Measurements from ENCODE around the gene KCND2. TPM values are rescaled to one million over a fixed set of nuclear protein-coding genes. Genes with fewer than 3 reads are reported as not detected.

Gene KCND2
- total RNA-seq, 4 donors from 2014 or later, result 0.89 to 2.1 (median 1.4) TPM

DNA sequence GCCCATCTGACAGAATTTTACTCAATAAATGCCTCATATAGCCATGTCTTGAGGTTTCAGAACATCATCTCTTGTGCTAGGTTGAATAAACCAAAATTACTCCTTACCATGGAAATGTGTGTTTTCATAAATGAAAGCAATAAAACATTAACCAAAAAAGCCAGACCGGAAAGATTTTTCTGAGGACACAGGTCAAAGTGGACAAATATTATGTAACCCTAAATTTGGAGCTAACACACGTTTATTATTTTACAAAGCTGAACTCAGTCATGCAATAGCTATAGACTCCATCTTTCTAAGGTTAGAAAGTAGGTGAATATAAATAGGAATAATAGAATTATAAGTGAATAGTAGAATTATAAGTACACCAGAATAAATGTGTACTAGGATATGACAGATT is 315.9 kb downstream of the KCND2 start:
- no peaks in the 10 kb centered on the region for H3K4me1 ChIP-seq
- TF ChIP-seq POLR2A (IDR thresholded peaks at IDR 0.05), result no peak
- TF ChIP-seq, protein P1, sequence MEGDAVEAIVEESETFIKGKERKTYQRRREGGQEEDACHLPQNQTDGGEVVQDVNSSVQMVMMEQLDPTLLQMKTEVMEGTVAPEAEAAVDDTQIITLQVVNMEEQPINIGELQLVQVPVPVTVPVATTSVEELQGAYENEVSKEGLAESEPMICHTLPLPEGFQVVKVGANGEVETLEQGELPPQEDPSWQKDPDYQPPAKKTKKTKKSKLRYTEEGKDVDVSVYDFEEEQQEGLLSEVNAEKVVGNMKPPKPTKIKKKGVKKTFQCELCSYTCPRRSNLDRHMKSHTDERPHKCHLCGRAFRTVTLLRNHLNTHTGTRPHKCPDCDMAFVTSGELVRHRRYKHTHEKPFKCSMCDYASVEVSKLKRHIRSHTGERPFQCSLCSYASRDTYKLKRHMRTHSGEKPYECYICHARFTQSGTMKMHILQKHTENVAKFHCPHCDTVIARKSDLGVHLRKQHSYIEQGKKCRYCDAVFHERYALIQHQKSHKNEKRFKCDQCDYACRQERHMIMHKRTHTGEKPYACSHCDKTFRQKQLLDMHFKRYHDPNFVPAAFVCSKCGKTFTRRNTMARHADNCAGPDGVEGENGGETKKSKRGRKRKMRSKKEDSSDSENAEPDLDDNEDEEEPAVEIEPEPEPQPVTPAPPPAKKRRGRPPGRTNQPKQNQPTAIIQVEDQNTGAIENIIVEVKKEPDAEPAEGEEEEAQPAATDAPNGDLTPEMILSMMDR (IDR thresholded peaks at IDR 0.05), result no peak
- H3K27me3 ChIP-seq, result no peaks in the 10 kb centered on the region
- H3K27ac ChIP-seq, result no peak overlapping the region
- intact Hi-C loops (cut with DNase I), result no loop called here
- H3K36me3 ChIP-seq, result no peaks in the 10 kb centered on the region
- no peaks in the 10 kb centered on the region for H3K9me3 ChIP-seq
- no peak for DNase-seq
- 74 to 75% methylated on average over 2 of the region's 2 CpGs for WGBS, 2 donors
- no peak overlapping the region for H3K4me3 ChIP-seq (replicated peaks in 1 of 3)

DNA sequence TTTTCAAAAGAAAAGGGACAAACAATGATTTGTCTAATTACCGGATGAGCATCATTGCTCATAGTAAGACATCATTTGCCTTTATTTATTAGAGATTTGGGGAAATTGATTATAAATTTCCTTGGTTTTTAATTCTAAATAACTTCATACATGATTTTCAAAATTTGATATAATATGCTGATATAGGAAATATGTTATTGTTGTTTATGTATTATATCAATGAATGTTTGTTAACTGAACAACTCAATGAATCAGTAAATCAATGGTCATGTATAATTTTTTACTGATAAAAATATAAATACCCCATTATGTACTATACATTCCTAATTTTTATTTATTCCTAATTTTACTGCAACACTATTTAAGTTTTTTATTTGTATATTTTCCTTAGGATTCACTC is 327.6 kb downstream of the KCND2 start:
- H3K9me3 ChIP-seq, result no peaks in the 10 kb centered on the region
- TF ChIP-seq, protein P1 (IDR thresholded peaks at IDR 0.05), result no peak
- TF ChIP-seq POLR2A (IDR thresholded peaks at IDR 0.05), result no peak
- H3K4me1 ChIP-seq, result no peaks in the 10 kb centered on the region
- no peak overlapping the region for H3K27ac ChIP-seq
- intact Hi-C loops (cut with DNase I), result no loop called here
- WGBS, 2 donors, result 97 to 100% methylated on average over 1 of the region's 1 CpG
- no peaks in the 10 kb centered on the region for H3K36me3 ChIP-seq
- H3K4me3 ChIP-seq (replicated peaks in 1 of 3), result no peak overlapping the region
- DNase-seq, result no peak
- H3K27me3 ChIP-seq, result no peaks in the 10 kb centered on the region

DNA sequence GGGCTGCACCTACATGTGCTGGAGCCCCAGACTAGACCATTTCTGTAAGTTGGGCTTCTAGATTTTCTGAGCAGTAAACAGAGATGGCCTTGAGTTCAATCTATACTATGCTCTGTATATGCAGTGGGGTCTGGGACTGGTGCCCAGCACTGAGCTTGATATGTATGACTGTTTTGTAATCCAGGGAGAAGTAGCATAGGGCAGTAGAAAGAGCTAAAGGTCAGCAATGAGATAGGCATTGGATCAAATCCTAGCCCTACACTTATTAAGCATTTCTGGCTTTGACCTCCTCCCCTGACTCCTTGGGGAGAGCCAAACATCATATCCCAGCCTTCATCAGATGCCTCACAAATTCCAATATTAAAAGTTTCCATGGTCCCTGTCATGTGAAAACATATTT is 330.4 kb downstream of the KCND2 start:
- Histone ChIP-seq H3K4me1 (no peaks in the 10 kb centered on the region), H3K27ac (no peak overlapping the region), H3K27me3 (no peaks in the 10 kb centered on the region), H3K9me3 (no peaks in the 10 kb centered on the region), H3K36me3 (no peaks in the 10 kb centered on the region), H3K4me3 (replicated peaks in 1 of 3) (no peak overlapping the region)
- intact Hi-C loops (cut with DNase I), result no loop called here
- no peak for DNase-seq
- TF ChIP-seq, protein P1 (IDR thresholded peaks at IDR 0.05), result no peak
- no peak for TF ChIP-seq POLR2A (IDR thresholded peaks at IDR 0.05)

DNA sequence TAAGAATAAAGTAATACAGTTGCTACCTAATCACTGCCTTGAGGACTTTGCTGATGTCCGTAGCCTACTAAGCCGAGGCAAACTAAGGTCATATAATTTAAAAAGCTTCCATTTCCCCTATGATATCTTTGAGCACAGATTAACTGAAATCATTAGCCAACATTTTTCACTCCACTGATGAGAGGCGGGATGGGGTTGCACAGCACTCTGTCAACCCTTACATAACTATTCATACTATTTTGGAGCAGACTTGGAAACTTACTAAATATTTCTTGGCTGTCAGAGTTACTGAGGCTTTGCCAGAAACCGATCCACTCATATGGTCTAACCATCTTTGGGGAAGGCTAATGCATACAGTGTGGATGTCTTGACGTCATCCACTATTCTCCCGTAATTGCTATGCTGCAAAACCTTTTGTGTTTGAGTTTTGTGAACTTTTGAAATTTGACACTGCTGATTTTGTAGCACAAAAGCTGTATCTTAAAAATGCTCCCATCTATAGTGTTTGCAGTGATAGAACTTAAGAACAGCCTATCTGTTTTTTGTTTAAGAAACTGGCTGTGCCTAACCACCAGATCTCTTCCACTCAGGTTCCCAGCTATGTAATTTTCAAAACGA is 336.3 kb downstream of the KCND2 start:
- Histone ChIP-seq H3K4me3 (replicated peaks in 1 of 3) (no peak overlapping the region), H3K27ac (no peak overlapping the region), H3K4me1 (no peaks in the 10 kb centered on the region), H3K27me3 (no peaks in the 10 kb centered on the region), H3K36me3 (no peaks in the 10 kb centered on the region), H3K9me3 (no peaks in the 10 kb centered on the region)
- WGBS, 2 donors, result 70 to 82% methylated on average over 7 of the region's 7 CpGs
- intact Hi-C loops (cut with DNase I), result no loop called here
- DNase-seq, result no peak
- TF ChIP-seq, protein P1 (IDR thresholded peaks at IDR 0.05), result no peak
- no peak for TF ChIP-seq POLR2A (IDR thresholded peaks at IDR 0.05)

DNA sequence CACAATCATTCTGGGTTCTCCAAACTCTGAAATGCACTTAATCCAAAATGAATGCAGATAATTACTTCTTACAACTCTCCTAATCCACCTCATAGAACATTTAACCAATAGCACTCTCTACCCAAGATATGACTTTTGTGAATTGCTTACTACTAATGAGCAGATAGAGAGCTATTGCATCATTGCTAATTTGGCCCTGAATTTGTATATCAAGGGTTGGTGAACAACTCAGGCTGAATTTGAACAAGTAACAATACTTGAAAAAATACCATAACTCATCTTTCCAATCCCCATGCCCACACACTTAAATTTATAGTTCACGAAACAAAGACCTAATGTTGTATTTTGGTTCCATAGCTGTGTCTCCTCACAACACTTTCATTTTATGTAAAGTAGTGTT is 339.0 kb downstream of the KCND2 start:
- intact Hi-C loops (cut with DNase I), result no loop called here
- no peak for TF ChIP-seq POLR2A (IDR thresholded peaks at IDR 0.05)
- TF ChIP-seq, protein P1 (IDR thresholded peaks at IDR 0.05), result no peak
- WGBS, 2 donors, result 96 to 98% methylated on average over 1 of the region's 1 CpG

More for the DNA sequence above, 339.0 kb downstream of the KCND2 start:
- Histone ChIP-seq H3K36me3 (no peaks in the 10 kb centered on the region), H3K4me3 (replicated peaks in 1 of 3) (no peak overlapping the region), H3K9me3 (no peaks in the 10 kb centered on the region), H3K4me1 (no peaks in the 10 kb centered on the region), H3K27ac (no peak overlapping the region), H3K27me3 (no peaks in the 10 kb centered on the region)
- DNase-seq, result no peak

Data from thyroid gland (tissue), 4 donors.